Karpas-422 (cell line): ENCODE data around the gene B3GNT2. TPM values are rescaled to one million over a fixed set of nuclear protein-coding genes. Genes with fewer than 3 reads are reported as not detected.

Experiments
- DNase-seq: peaks from one replicate; pipeline ENCODE4 v3.0.0-alpha.2; 2015
- H2AFZ ChIP-seq: fragments of 200-600 bp; sonication (generic); 2 replicates; pipeline ENCODE4 v1.6.1; 2014; ENCODE audit warnings: antibody characterized with exemption, low read length, mixed read lengths
- H3K27ac ChIP-seq: fragments of 200-600 bp; sonication (generic); 2 replicates; pipeline ENCODE4 v1.5.1; 2014; ENCODE audit warnings: mild to moderate bottlenecking, low read length, moderate library complexity
- H3K27me3 ChIP-seq: fragments of 200-600 bp; sonication (generic); 2 replicates; pipeline ENCODE4 v1.6.1; 2014; ENCODE audit warnings: low read length, mixed read lengths
- H3K36me3 ChIP-seq: fragments of 200-600 bp; sonication (generic); 2 replicates; pipeline ENCODE4 v1.6.1; 2014; ENCODE audit warnings: low read length, mixed read lengths; ENCODE audit not compliant: insufficient read depth
- H3K4me1 ChIP-seq: fragments of 200-600 bp; sonication (generic); 2 replicates; pipeline ENCODE4 v1.6.1; 2014; ENCODE audit warnings: mild to moderate bottlenecking, low read length, mixed read lengths
- H3K4me2 ChIP-seq: fragments of 200-600 bp; sonication (generic); 2 replicates; pipeline ENCODE4 v1.6.1; 2014; ENCODE audit warnings: low read length, low read depth, mild to moderate bottlenecking; ENCODE audit not compliant: poor library complexity, severe bottlenecking
- H3K4me3 ChIP-seq: fragments of 200-600 bp; sonication (generic); 2 replicates; pipeline ENCODE4 v1.5.1; 2014; ENCODE audit warnings: mild to moderate bottlenecking, antibody characterized with exemption, low read length, mixed read lengths
- H3K79me2 ChIP-seq: fragments of 200-600 bp; sonication (generic); 2 replicates; pipeline ENCODE4 v1.6.1; 2014; ENCODE audit warnings: mild to moderate bottlenecking, low read length, mixed read lengths
- H3K9ac ChIP-seq: fragments of 200-600 bp; sonication (generic); 2 replicates; pipeline ENCODE4 v1.6.0; 2014; ENCODE audit warnings: low read length
- H3K9me2 ChIP-seq: fragments of 200-600 bp; sonication (generic), shearing (Covaris generic); replicated peaks from 2 replicates; pipeline ENCODE4 v1.6.0; 2014; ENCODE audit warnings: mild to moderate bottlenecking, low read length, moderate library complexity; ENCODE audit not compliant: insufficient read depth
- H3K9me3 ChIP-seq: fragments of 300-700, 200-600 bp; sonication (generic); 2 replicates; pipeline ENCODE4 v1.6.1; 2014; ENCODE audit warnings: low read length, mixed read lengths
- H4K20me1 ChIP-seq: fragments of 200-600 bp; sonication (generic); 2 replicates; pipeline ENCODE4 v1.6.1; 2014; ENCODE audit warnings: mild to moderate bottlenecking, antibody characterized with exemption, low read length, low read depth; ENCODE audit not compliant: insufficient read depth
- total RNA-seq: library from RNA; depleted of rRNA; stranded (reverse); fragments of >200 nt; shearing (Covaris generic); gene quantifications from 2 replicates; pipeline ENCODE4 v1.2.3, GENCODE V29; 2014; ENCODE audit warnings: low replicate concordance

The B3GNT2 gene
- total RNA-seq, 1 experiment from 2014 or later, result 26.9 TPM

GRCh38 chr2:62178741-62179271 lies 17.1 kb upstream of the B3GNT2 start:
- Histone ChIP-seq H3K27me3 (no peaks in the 10 kb centered on the region), H3K9me3 (no peaks in the 10 kb centered on the region), H3K4me3 (no peak overlapping the region), H3K79me2 (no peaks in the 10 kb centered on the region), H3K9ac (no peak overlapping the region), H3K36me3 (no peaks in the 10 kb centered on the region), H3K4me2 (no peak overlapping the region), H4K20me1 (no peaks in the 10 kb centered on the region), H3K9me2 (no peaks in the 10 kb centered on the region), H2AFZ (no peak overlapping the region), H3K4me1 (peaks cover 10% of the 10 kb centered on the region; the same call in 1 of the 2 replicates), H3K27ac (no peak overlapping the region)
- no peak for DNase-seq

- Histone ChIP-seq H3K9me2 (no peaks in the 10 kb centered on the region), H3K4me1 (peaks cover 6% of the 10 kb centered on the region; the same call in 1 of the 2 replicates), H3K27ac (no peak overlapping the region)
Observed at GRCh38 chr2:62180975-62181374, 14.9 kb upstream of the B3GNT2 start.

GRCh38 chr2:62181843-62182242 lies 14.1 kb upstream of the B3GNT2 start:
- no peaks in the 10 kb centered on the region for H3K36me3 ChIP-seq
- no peaks in the 10 kb centered on the region for H4K20me1 ChIP-seq
- H3K4me2 ChIP-seq, result no peak overlapping the region
- H3K27me3 ChIP-seq, result no peaks in the 10 kb centered on the region
- H3K4me3 ChIP-seq, result no peak overlapping the region
- H3K79me2 ChIP-seq, result no peaks in the 10 kb centered on the region
- no peak overlapping the region for H2AFZ ChIP-seq
- no peaks in the 10 kb centered on the region for H3K9me3 ChIP-seq
- H3K9ac ChIP-seq, result no peak overlapping the region
- no peak overlapping the region for H3K27ac ChIP-seq
- no peaks in the 10 kb centered on the region for H3K9me2 ChIP-seq
- 0 out of 2 replicates have a peak, but pooled peaks cover 5% of the 10 kb centered on the region for H3K4me1 ChIP-seq
- DNase-seq, result no peak

More at GRCh38 chr2:62180975-62181374, 14.9 kb upstream of the B3GNT2 start:
- no peak overlapping the region for H3K4me2 ChIP-seq
- no peaks in the 10 kb centered on the region for H3K9me3 ChIP-seq
- no peaks in the 10 kb centered on the region for H3K27me3 ChIP-seq
- no peaks in the 10 kb centered on the region for H3K36me3 ChIP-seq
- H2AFZ ChIP-seq, result no peak overlapping the region
- H3K9ac ChIP-seq, result no peak overlapping the region
- no peaks in the 10 kb centered on the region for H4K20me1 ChIP-seq
- no peak for DNase-seq
- H3K79me2 ChIP-seq, result no peaks in the 10 kb centered on the region
- no peak overlapping the region for H3K4me3 ChIP-seq

GRCh38 chr2:62184512-62185230 lies 11.2 kb upstream of the B3GNT2 start:
- no peaks in the 10 kb centered on the region for H3K9me2 ChIP-seq
- H3K9ac ChIP-seq, result no peak overlapping the region
- no peak overlapping the region for H3K27ac ChIP-seq
- H3K79me2 ChIP-seq, result no peaks in the 10 kb centered on the region
- no peaks in the 10 kb centered on the region for H3K36me3 ChIP-seq
- no peak overlapping the region for H3K4me3 ChIP-seq
- DNase-seq, result no peak
- H3K4me1 ChIP-seq, result 0 out of 2 replicates have a peak, but pooled peaks cover 5% of the 10 kb centered on the region
- no peak overlapping the region for H2AFZ ChIP-seq
- H3K4me2 ChIP-seq, result no peak overlapping the region
- H3K9me3 ChIP-seq, result no peaks in the 10 kb centered on the region
- no peaks in the 10 kb centered on the region for H4K20me1 ChIP-seq
- H3K27me3 ChIP-seq, result no peaks in the 10 kb centered on the region

- 0 out of 2 replicates have a peak, but pooled peaks cover 5% of the 10 kb centered on the region for H3K4me1 ChIP-seq
- no peak overlapping the region for H3K4me2 ChIP-seq
- H3K27ac ChIP-seq, result no peak overlapping the region
- no peaks in the 10 kb centered on the region for H4K20me1 ChIP-seq
- no peak overlapping the region for H3K9ac ChIP-seq
- H2AFZ ChIP-seq, result no peak overlapping the region
- no peaks in the 10 kb centered on the region for H3K79me2 ChIP-seq
- H3K27me3 ChIP-seq, result no peaks in the 10 kb centered on the region
- no peaks in the 10 kb centered on the region for H3K9me3 ChIP-seq
- DNase-seq, result no peak
- H3K36me3 ChIP-seq, result no peaks in the 10 kb centered on the region
- H3K4me3 ChIP-seq, result no peak overlapping the region
- H3K9me2 ChIP-seq, result no peaks in the 10 kb centered on the region
Observed at GRCh38 chr2:62185475-62186155, 10.3 kb upstream of the B3GNT2 start.

GRCh38 chr2:62186156-62186905 lies 9.6 kb upstream of the B3GNT2 start:
- Histone ChIP-seq H4K20me1 (no peaks in the 10 kb centered on the region), H3K9me2 (no peaks in the 10 kb centered on the region), H2AFZ (no peak overlapping the region), H3K27ac (no peak overlapping the region), H3K9ac (no peak overlapping the region), H3K79me2 (no peaks in the 10 kb centered on the region), H3K4me1 (0 out of 2 replicates have a peak, but pooled peaks cover 5% of the 10 kb centered on the region), H3K36me3 (no peaks in the 10 kb centered on the region), H3K4me2 (no peak overlapping the region), H3K9me3 (no peaks in the 10 kb centered on the region), H3K4me3 (no peak overlapping the region), H3K27me3 (no peaks in the 10 kb centered on the region)
- DNase-seq, result no peak

GRCh38 chr2:62187246-62187645 lies 8.7 kb upstream of the B3GNT2 start:
- Histone ChIP-seq H4K20me1 (no peaks in the 10 kb centered on the region), H3K79me2 (no peaks in the 10 kb centered on the region), H3K9me2 (no peaks in the 10 kb centered on the region), H3K36me3 (no peaks in the 10 kb centered on the region), H3K9ac (no peak overlapping the region), H2AFZ (no peak overlapping the region), H3K4me1 (no peaks in the 10 kb centered on the region), H3K4me2 (no peak overlapping the region), H3K27ac (no peak overlapping the region), H3K9me3 (no peaks in the 10 kb centered on the region), H3K4me3 (no peak overlapping the region), H3K27me3 (no peaks in the 10 kb centered on the region)
- DNase-seq, result no peak

GRCh38 chr2:62188416-62188815 lies 7.5 kb upstream of the B3GNT2 start:
- DNase-seq, result no peak
- H3K79me2 ChIP-seq, result no peaks in the 10 kb centered on the region
- H4K20me1 ChIP-seq, result no peaks in the 10 kb centered on the region
- H3K27me3 ChIP-seq, result no peaks in the 10 kb centered on the region
- H3K27ac ChIP-seq, result no peak overlapping the region
- H3K36me3 ChIP-seq, result no peaks in the 10 kb centered on the region
- no peak overlapping the region for H3K9ac ChIP-seq
- H3K4me1 ChIP-seq, result no peaks in the 10 kb centered on the region
- H2AFZ ChIP-seq, result no peak overlapping the region
- no peak overlapping the region for H3K4me3 ChIP-seq
- no peak overlapping the region for H3K4me2 ChIP-seq
- no peaks in the 10 kb centered on the region for H3K9me2 ChIP-seq
- no peaks in the 10 kb centered on the region for H3K9me3 ChIP-seq
